Immature natural killer cell (primary cell): ENCODE measurements around the gene DKK3. TPM values are rescaled to one million over a fixed set of nuclear protein-coding genes. Genes with fewer than 3 reads are reported as not detected.
A peak's percentile ranks its signal among the peaks of the same experiment; 100 is the strongest.

ENCODE experiments used
- DNase-seq, 3 donors: peaks; one replicate each; pipeline ENCODE4 v3.0.0; 2022; ENCODE audit warnings: mixed read lengths in 1 of 3
- H3K27ac Mint-ChIP-seq, 6 donors: one replicate each; pipeline ENCODE4 v1.8.0; 2020; ENCODE audit warnings: mixed read lengths in 6 of 6, mild to moderate bottlenecking in 5 of 6, inconsistent platforms in 4 of 6, moderate library complexity in 3 of 6
- H3K27me3 Mint-ChIP-seq, 3 donors: one replicate each; pipeline ENCODE4 v1.8.0; 2020 to 2021; ENCODE audit warnings: low read depth in 3 of 3, mild to moderate bottlenecking in 3 of 3, mixed read lengths in 3 of 3, moderate library complexity in 3 of 3, inconsistent platforms in 1 of 3
- H3K36me3 Mint-ChIP-seq, 3 donors: one replicate each; pipeline ENCODE4 v1.8.0; 2020; ENCODE audit warnings: mixed read lengths in 3 of 3, inconsistent platforms in 2 of 3, mild to moderate bottlenecking in 2 of 3
- H3K4me1 Mint-ChIP-seq, 2 donors: one replicate each; pipeline ENCODE4 v1.8.0; 2020; ENCODE audit warnings: inconsistent platforms in 2 of 2, mild to moderate bottlenecking in 2 of 2, mixed read lengths in 2 of 2, moderate library complexity in 1 of 2
- H3K4me3 Mint-ChIP-seq, 5 donors: one replicate each; pipeline ENCODE4 v1.8.0; 2020; ENCODE audit warnings: mild to moderate bottlenecking in 5 of 5, mixed read lengths in 5 of 5, inconsistent platforms in 3 of 5, moderate library complexity in 3 of 5
- H3K9me3 Mint-ChIP-seq, 6 donors: one replicate each; pipeline ENCODE4 v1.8.0; 2020; ENCODE audit warnings: mild to moderate bottlenecking in 6 of 6, mixed read lengths in 6 of 6, inconsistent platforms in 4 of 6, moderate library complexity in 3 of 6
- polyA plus RNA-seq, 3 donors: library from polyadenylated mRNA; unstranded; fragments of 300-500 nt; fragmentation: Illumina TruSeq; gene quantifications; one replicate each; pipeline ENCODE4 v1.2.3, GENCODE V29; 2021

Gene DKK3
- polyA plus RNA-seq, 3 donors from 2014 or later: 0.31 to 0.76 TPM; not detected in 1

DNA sequence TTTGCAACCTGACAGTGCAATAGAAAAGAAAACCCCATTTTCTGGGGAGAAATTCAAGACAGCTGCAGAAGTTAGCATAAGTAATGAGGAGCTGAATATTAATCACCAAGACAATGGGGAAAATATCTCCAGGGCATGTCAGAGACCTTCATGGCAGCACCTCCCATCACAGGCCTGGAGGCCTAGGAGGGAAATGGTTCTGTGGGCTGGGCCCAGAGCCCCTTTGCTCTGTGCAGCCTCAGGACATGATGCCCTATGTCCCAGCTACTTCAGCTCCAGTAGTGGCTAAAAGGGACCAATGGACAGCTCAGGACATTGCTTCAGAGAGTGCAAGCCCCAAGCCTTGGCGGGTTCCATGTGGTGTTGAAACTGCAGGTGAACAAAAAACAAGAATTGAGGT is 14.6 kb upstream of the DKK3 start:
- H3K27ac Mint-ChIP-seq: no peak overlapping the region
- H3K27me3 Mint-ChIP-seq: peaks cover 1 to 9% (median 5%) of the 10 kb centered on the region in 3 donors
- no peaks in the 10 kb centered on the region for H3K36me3 Mint-ChIP-seq
- no peaks in the 10 kb centered on the region for H3K4me1 Mint-ChIP-seq
- no peak overlapping the region for H3K4me3 Mint-ChIP-seq
- H3K9me3 Mint-ChIP-seq: peaks cover 0 to 5% (median 0%) of the 10 kb centered on the region in 6 donors
- DNase-seq: no peak

GRCh38 chr11:12020546-12020945 is 12.1 kb upstream of the DKK3 start:
- no peaks in the 10 kb centered on the region for H3K4me1 Mint-ChIP-seq
- no peak for DNase-seq
- peaks cover 0 to 5% (median 0%) of the 10 kb centered on the region in 6 donors for H3K9me3 Mint-ChIP-seq
- peaks cover 1 to 7% (median 5%) of the 10 kb centered on the region in 3 donors for H3K27me3 Mint-ChIP-seq
- no peaks in the 10 kb centered on the region for H3K36me3 Mint-ChIP-seq
- H3K27ac Mint-ChIP-seq: no peak overlapping the region
- H3K4me3 Mint-ChIP-seq: no peak overlapping the region

GRCh38 chr11:12019866-12020416 is 11.5 kb upstream of the DKK3 start:
- Mint-ChIP-seq H3K4me3 (no peak overlapping the region), H3K4me1 (no peaks in the 10 kb centered on the region), H3K36me3 (no peaks in the 10 kb centered on the region), H3K27me3 (peaks cover 1 to 7% (median 5%) of the 10 kb centered on the region in 3 donors), H3K27ac (no peak overlapping the region), H3K9me3 (peaks cover 0 to 5% (median 0%) of the 10 kb centered on the region in 6 donors)
- no peak for DNase-seq

GRCh38 chr11:12019337-12019736 is 10.9 kb upstream of the DKK3 start:
- Mint-ChIP-seq H3K36me3 (no peaks in the 10 kb centered on the region), H3K27me3 (peaks cover 1 to 7% (median 5%) of the 10 kb centered on the region in 3 donors), H3K4me1 (no peaks in the 10 kb centered on the region), H3K27ac (no peak overlapping the region), H3K4me3 (no peak overlapping the region), H3K9me3 (peaks cover 0 to under 1% (median 0%) of the 10 kb centered on the region in 6 donors)
- no peak for DNase-seq

DNA sequence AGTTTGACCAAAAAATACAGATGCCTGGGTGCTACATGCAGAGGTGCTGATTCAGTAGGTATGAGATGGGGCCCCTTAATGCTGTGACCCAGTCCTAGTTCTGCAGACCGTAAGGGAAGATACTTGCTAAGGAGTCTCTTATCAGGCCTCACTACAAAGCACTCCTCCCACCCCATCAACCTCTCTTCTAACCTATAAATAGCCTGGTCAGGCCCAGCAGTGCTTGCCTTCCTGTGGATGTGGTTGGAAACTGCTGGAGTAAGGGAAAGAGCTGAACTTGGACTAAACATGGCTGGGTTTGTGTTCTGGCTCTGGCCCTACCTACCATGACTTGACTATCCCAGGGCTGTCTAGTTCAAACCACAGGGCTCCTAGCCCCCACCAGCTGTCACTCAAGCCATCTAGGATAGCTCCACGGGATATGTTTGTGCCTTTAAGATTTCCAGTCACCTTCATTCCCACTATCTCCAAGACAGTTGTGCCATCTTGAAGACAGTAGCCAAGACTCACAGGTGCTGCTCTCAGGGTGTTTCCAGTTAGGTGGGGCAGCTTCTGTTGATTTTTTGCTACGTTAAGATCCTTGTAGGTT is 9.5 kb upstream of the DKK3 start:
- Mint-ChIP-seq H3K4me1 (no peaks in the 10 kb centered on the region), H3K9me3 (no peaks in the 10 kb centered on the region), H3K27me3 (peaks cover 2 to 6% (median 4%) of the 10 kb centered on the region in 3 donors)

GRCh38 chr11:12017243-12017678 is 8.8 kb upstream of the DKK3 start:
- Mint-ChIP-seq H3K4me3 (no peak overlapping the region), H3K27me3 (peaks cover 0 to 6% (median 5%) of the 10 kb centered on the region in 3 donors), H3K36me3 (no peaks in the 10 kb centered on the region), H3K4me1 (no peaks in the 10 kb centered on the region), H3K27ac (no peak overlapping the region), H3K9me3 (no peaks in the 10 kb centered on the region)
- no peak for DNase-seq

More for the DNA sequence above, 9.5 kb upstream of the DKK3 start:
- Mint-ChIP-seq H3K27ac (no peak overlapping the region), H3K36me3 (no peaks in the 10 kb centered on the region), H3K4me3 (no peak overlapping the region)
- DNase-seq: no peak

DNA sequence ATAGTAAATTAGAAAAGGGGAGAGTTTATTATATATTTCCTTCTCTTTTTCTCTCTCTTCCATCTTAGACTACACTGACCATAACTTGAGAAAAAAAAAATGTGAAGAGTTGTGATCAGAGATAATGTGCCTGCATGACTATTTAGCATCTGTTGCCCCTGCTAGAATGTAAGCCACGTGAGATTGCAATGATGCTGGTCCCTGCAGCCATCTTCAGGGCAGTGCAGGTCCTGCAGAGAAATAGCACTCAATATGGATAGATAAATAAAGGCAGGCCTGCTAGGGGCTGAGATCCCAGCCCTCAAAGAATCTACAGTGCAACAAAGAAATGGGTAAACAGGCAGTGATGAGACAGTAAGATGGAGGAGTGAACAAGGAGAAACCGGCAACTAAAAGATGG is 7.8 kb upstream of the DKK3 start:
- no peaks in the 10 kb centered on the region for H3K36me3 Mint-ChIP-seq
- no peak for DNase-seq
- H3K27me3 Mint-ChIP-seq: peaks cover 3 to 10% (median 7%) of the 10 kb centered on the region in 3 donors
- no peak overlapping the region for H3K4me3 Mint-ChIP-seq
- no peaks in the 10 kb centered on the region for H3K4me1 Mint-ChIP-seq
- H3K27ac Mint-ChIP-seq: no peak overlapping the region
- no peaks in the 10 kb centered on the region for H3K9me3 Mint-ChIP-seq

GRCh38 chr11:12015486-12015885 is 7.1 kb upstream of the DKK3 start:
- Mint-ChIP-seq H3K4me1 (no peaks in the 10 kb centered on the region), H3K36me3 (no peaks in the 10 kb centered on the region), H3K27me3 (peaks cover 7 to 16% (median 8%) of the 10 kb centered on the region in 3 donors), H3K4me3 (no peak overlapping the region), H3K9me3 (peaks cover 0 to under 1% (median 0%) of the 10 kb centered on the region in 6 donors), H3K27ac (no peak overlapping the region)
- no peak for DNase-seq

DNA sequence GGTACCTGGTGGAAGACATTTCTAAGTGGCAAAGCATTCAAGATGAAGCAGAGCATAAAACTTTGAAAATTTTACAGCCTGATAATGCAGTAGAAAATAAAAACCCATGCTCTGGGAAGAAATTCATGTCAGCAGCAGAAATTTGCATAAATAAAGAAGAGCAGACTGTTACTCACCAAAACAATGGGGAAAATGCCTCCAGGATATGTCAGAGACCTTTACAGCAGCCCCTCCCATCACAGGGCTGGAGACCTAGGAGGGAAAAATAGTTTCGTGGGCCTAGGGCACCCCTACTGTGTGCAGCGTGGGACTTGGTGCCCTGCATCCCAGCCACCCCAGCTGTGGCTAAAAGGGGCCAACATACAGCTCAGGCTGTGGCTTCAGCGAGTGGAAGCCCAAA is 5.4 kb upstream of the DKK3 start:
- Mint-ChIP-seq H3K4me3 (no peak overlapping the region), H3K36me3 (no peaks in the 10 kb centered on the region), H3K9me3 (peaks cover 0 to 2% (median 0%) of the 10 kb centered on the region in 6 donors), H3K27me3 (peaks cover 8 to 22% (median 8%) of the 10 kb centered on the region in 3 donors), H3K4me1 (peaks cover 9 to 10% of the 10 kb centered on the region in 2 donors), H3K27ac (no peak overlapping the region)
- no peak for DNase-seq

DNA sequence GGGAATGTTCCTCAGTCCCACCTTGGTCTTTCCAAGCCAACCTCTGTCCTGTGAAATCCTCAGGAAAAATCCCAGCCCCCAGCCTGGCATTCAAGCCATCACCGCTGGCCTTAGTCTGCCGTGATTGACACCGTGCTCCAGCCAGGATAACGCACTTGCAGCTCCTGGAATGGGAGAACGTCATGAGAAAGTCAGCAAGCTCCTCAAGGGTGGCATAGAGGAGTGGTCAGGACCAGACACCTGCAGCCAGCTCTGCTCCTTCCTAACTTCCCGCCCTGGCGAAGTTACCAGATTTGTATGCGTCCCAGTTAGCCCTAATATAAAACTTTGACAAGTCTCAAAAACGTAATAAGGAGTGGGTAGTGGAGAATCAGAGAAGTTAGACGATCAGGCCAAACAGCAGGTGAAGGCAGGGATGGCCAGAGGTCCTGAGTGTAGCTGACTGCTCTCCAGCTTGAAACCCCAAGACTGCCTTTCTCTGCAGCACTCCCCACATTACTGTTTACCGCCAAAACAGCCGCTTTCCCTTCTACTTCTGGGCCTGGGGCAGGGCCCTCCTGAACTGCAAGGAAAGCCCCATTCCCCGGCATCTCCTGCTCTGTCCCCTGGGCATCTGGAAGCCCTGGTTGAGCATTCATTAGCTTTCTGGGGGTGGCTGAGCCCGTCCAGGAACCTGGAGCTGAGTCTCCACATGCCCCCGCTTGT is 1.3 kb upstream of the DKK3 start:
- peak overlapping the region; percentile 52 to 69 (median 65) for H3K4me3 Mint-ChIP-seq
- H3K36me3 Mint-ChIP-seq: no peaks in the 10 kb centered on the region
- H3K27me3 Mint-ChIP-seq: peaks cover 18 to 28% (median 18%) of the 10 kb centered on the region in 3 donors
- DNase-seq: no peak
- H3K4me1 Mint-ChIP-seq: peaks cover 10 to 13% of the 10 kb centered on the region in 2 donors
- H3K27ac Mint-ChIP-seq: no peak overlapping the region
- peaks cover 0 to 2% (median 0%) of the 10 kb centered on the region in 6 donors for H3K9me3 Mint-ChIP-seq

DNA sequence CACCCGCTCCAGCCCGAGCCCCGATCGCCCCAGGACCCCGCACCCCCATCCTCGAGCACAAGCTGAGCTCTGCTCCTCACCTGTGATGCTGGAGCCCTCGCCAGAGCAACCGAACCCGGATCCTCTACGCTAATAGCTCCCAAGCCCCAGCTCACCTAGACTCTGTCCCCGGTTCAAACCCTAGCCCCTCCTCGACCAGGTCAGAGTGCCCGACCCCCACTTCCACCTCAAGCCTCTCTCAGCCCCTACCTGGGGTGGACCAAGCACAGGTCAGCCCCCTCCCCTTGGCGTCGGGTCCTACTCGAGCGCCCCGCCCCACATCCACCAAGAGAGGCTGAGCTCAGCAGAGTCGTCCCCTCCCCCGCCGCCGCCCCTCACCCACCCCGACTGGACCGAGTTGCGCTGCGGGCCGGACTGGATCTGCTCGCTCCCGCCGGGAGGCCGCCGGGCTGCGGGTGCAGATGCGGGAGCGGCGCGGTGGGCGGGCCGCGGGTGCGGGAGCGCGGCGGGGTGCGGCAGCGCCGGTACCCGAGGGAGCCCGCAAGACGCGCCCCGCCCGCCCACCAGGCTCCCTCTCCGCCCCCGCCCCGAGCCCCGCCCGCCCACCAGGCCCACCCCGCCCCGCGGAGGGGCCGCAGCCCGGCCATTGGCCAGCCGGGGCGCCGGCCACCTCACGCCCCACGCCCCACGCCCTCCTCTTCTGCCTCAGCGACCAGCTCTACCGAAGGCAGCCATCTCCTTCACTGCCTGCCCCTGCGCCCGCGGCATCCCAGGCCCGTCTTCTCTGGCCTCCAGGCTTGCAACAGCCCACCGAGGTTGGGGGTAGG is 577 bp upstream of the DKK3 start:
- DNase-seq: no peak
- H3K4me1 Mint-ChIP-seq: peaks cover 10 to 13% of the 10 kb centered on the region in 2 donors
- H3K27ac Mint-ChIP-seq: no peak overlapping the region
- peaks cover 0 to 2% (median 0%) of the 10 kb centered on the region in 6 donors for H3K9me3 Mint-ChIP-seq
- peaks cover 18 to 30% (median 23%) of the 10 kb centered on the region in 3 donors for H3K27me3 Mint-ChIP-seq
- H3K4me3 Mint-ChIP-seq: peak overlapping the region; percentile 52 to 71 (median 66)
- no peaks in the 10 kb centered on the region for H3K36me3 Mint-ChIP-seq

- peak overlapping the region in 4 of 5 donors; percentile 30 to 68 (median 52) for H3K4me3 Mint-ChIP-seq
- H3K9me3 Mint-ChIP-seq: peaks cover 0 to 2% (median 0%) of the 10 kb centered on the region in 6 donors
- H3K27ac Mint-ChIP-seq: no peak overlapping the region
- no peaks in the 10 kb centered on the region for H3K36me3 Mint-ChIP-seq
- peaks cover 17 to 33% (median 18%) of the 10 kb centered on the region in 3 donors for H3K27me3 Mint-ChIP-seq
- H3K4me1 Mint-ChIP-seq: peaks cover 10 to 13% of the 10 kb centered on the region in 2 donors
- no peak for DNase-seq
Measured at GRCh38 chr11:12007230-12007593, 1.2 kb downstream of the DKK3 start.

DNA sequence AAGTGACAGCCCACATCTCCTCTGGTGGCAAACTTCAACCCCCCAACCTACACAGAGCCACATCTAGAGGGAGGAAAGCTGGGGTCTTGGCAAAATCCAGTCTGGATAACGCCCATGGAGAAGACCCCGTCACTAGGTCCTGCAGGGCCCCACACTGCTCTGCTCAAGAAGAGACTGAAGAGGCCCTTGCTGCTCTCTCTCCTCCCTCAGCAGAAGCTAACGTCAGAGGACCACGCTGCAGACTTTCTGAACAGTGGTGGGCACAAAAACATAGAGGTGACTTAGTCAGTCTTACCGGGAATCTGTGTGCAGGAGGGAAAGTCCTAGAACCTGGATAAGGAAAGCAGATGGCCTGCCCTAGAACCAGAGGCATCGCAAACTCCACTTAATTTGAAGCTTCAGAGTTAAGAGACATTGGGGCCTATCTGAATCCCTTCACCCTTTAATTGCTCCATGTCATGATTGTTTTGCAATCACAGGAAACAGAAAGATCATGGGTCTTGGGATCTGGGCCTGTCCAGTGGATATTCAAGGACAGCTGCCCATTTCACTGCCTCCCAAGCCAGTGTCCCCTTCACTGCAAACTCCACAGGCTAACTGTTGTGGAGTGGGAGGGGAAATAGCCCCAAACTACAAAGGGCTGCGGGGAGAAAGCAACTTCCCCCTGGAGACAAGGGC is 1.7 kb downstream of the DKK3 start:
- DNase-seq: no peak
- Mint-ChIP-seq H3K27me3 (peaks cover 15 to 29% (median 17%) of the 10 kb centered on the region in 3 donors), H3K4me1 (peaks cover 10 to 13% of the 10 kb centered on the region in 2 donors), H3K27ac (no peak overlapping the region), H3K4me3 (peak overlapping the region in 1 of 5 donors; percentile 35), H3K9me3 (peaks cover 0 to 2% (median 0%) of the 10 kb centered on the region in 6 donors), H3K36me3 (no peaks in the 10 kb centered on the region)
